ENCODE measurements around the gene FNDC3B. TPM values are rescaled to one million over a fixed set of nuclear protein-coding genes. Genes with fewer than 3 reads are reported as not detected.

Gene FNDC3B
- total RNA-seq, 5 donors from 2014 or later (not counting 1 experiment from before 2014, with no cell fraction given): 18.1 to 46.5 (median 23.5) TPM

GRCh38 chr3:172246107-172246844 is 206.9 kb downstream of the FNDC3B start:
- Histone ChIP-seq H3K27ac (ENCODE audit: low read length) (no peak overlapping the region), H3K36me3 (ENCODE audit: control insufficient read depth in 2 of 2, extremely low read depth in 1 of 2, insufficient read depth in 1 of 2, low read length in 1 of 2) (peaks cover 3 to 11% of the 10 kb centered on the region in 2 donors), H3K4me3 (ENCODE audit: control insufficient read depth in 1 of 2, extremely low read depth in 1 of 2, low read length in 1 of 2) (no peak overlapping the region), H3K9me3 (no peaks in the 10 kb centered on the region), H3K4me1 (ENCODE audit: control insufficient read depth in 1 of 2, extremely low read depth in 1 of 2, insufficient read depth in 2 of 2, low read length in 2 of 2) (peaks cover 0 to 2% of the 10 kb centered on the region in 2 experiments), H3K27me3 (replicated peaks in 1 of 2; ENCODE audit: control insufficient read depth in 2 of 2, extremely low read depth in 1 of 2, insufficient read depth in 2 of 2, low read length in 1 of 2) (no peaks in the 10 kb centered on the region)
- 92% methylated on average over 7 of the region's 10 CpGs for whole genome bisulfite sequencing (ENCODE audit: insufficient coverage)
- Mint-ChIP-seq H3K27ac (no peak overlapping the region), H3K36me3 (peaks cover 46% of the 10 kb centered on the region), H3K9me3 (peaks cover 10 to 18% (median 10%) of the 10 kb centered on the region in 3 donors), H3K4me1 (peaks cover 11 to 26% (median 19%) of the 10 kb centered on the region in 3 donors), H3K27me3 (no peaks in the 10 kb centered on the region), H3K4me3 (no peak overlapping the region)
- CTCF ChIA-PET: interaction anchor here in 1 of 2 donors (0.7 kb wide), 1 partner anchor 216 kb away, joined by 4 read pairs; no protein-coding TSS in a partner anchor
- DNase-seq (no peak), ATAC-seq (replicated peaks in 1 of 4) (no peak)
- POLR2A ChIA-PET: no interaction called here

DNA sequence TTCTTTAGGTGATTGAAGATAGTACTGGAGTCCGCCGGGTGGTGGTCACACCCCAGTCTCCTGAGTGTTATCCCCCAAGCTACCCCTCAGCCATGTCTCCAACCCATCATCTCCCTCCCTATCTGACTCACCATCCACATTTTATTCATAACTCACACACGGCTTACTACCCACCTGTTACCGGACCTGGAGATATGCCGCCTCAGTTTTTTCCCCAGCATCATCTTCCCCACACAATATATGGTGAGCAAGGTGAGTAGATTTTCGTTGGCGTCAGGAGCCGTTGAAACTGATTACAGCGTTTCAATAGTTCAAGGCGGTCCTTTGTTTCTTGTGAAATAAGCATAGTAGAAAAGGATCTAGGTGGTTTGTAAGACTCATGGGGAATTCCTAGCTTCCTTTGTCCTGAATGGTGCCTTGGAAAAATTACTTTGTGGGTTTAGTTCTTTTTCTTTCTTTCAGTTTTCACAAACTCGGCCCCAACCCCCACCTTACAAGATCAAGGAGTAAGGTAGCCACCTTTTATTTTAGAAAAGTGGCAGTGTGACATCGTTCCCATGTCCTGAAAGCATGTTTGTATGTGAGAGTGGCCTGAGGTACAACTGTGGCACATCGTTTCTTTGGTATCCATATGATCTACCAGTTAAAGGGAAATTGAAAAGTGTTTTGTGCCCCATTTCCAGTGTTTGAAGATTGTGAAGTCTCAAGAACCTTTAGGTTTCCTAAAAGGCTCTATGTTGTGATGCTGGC is 208.3 kb downstream of the FNDC3B start:
- WGBS (ENCODE audit: insufficient coverage): 92% methylated on average over 2 of the region's 13 CpGs
- no peak for DNase-seq
- Histone ChIP-seq H3K4me1 (ENCODE audit: control insufficient read depth in 1 of 2, extremely low read depth in 1 of 2, insufficient read depth in 2 of 2, low read length in 2 of 2) (peaks cover 0 to 2% of the 10 kb centered on the region in 2 experiments), H3K27ac (ENCODE audit: low read length) (no peak overlapping the region), H3K27me3 (replicated peaks in 1 of 2; ENCODE audit: control insufficient read depth in 2 of 2, extremely low read depth in 1 of 2, insufficient read depth in 2 of 2, low read length in 1 of 2) (no peaks in the 10 kb centered on the region), H3K4me3 (ENCODE audit: control insufficient read depth in 1 of 2, extremely low read depth in 1 of 2, low read length in 1 of 2) (no peak overlapping the region), H3K9me3 (no peaks in the 10 kb centered on the region), H3K36me3 (ENCODE audit: control insufficient read depth in 2 of 2, extremely low read depth in 1 of 2, insufficient read depth in 1 of 2, low read length in 1 of 2) (peaks cover 2 to 3% of the 10 kb centered on the region in 2 donors)
- Mint-ChIP-seq H3K27me3 (no peaks in the 10 kb centered on the region), H3K4me1 (peaks cover 11 to 26% (median 19%) of the 10 kb centered on the region in 3 donors), H3K9me3 (peaks cover 5 to 11% (median 5%) of the 10 kb centered on the region in 3 donors), H3K4me3 (no peak overlapping the region), H3K36me3 (peaks cover 44% of the 10 kb centered on the region), H3K27ac (no peak overlapping the region)
- CTCF ChIA-PET: no interaction called here
- POLR2A ChIA-PET: no interaction called here
- no peak for ATAC-seq (replicated peaks in 1 of 4)

DNA sequence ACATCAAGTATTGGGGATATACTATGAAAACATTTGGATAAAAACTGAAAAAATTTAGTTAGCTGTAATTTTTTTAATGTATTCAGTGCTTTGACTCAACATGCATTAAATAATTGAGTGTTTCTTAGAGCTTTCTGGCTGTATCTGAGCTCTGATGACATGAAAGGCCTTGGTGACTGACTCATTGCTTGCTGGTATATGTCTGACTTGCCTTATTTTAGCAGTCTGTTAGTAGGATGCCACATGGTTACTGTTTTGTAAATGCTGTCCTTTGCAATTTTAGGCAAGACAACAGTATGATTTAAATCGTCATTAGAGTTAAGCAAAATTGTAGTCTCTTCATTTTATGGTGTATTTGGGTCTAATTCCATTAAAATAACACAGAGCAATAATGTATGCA is 209.7 kb downstream of the FNDC3B start:
- peaks cover 0 to 2% of the 10 kb centered on the region in 2 experiments for H3K4me1 ChIP-seq (ENCODE audit: control insufficient read depth in 1 of 2, extremely low read depth in 1 of 2, insufficient read depth in 2 of 2, low read length in 2 of 2)
- Mint-ChIP-seq H3K4me3 (no peak overlapping the region), H3K4me1 (peaks cover 8 to 12% (median 8%) of the 10 kb centered on the region in 3 donors), H3K9me3 (no peaks in the 10 kb centered on the region), H3K27ac (no peak overlapping the region), H3K27me3 (no peaks in the 10 kb centered on the region), H3K36me3 (peaks cover 39% of the 10 kb centered on the region)
- no peaks in the 10 kb centered on the region for H3K9me3 ChIP-seq
- no peak overlapping the region for H3K27ac ChIP-seq (ENCODE audit: low read length)
- H3K4me3 ChIP-seq (ENCODE audit: control insufficient read depth in 1 of 2, extremely low read depth in 1 of 2, low read length in 1 of 2): no peak overlapping the region
- ChIA-PET POLR2A (no interaction called here), CTCF (no interaction called here)
- no peak for ATAC-seq (replicated peaks in 1 of 4)
- peaks cover 0 to 3% of the 10 kb centered on the region in 2 donors for H3K36me3 ChIP-seq (ENCODE audit: control insufficient read depth in 2 of 2, extremely low read depth in 1 of 2, insufficient read depth in 1 of 2, low read length in 1 of 2)
- no peak for DNase-seq
- no peaks in the 10 kb centered on the region for H3K27me3 ChIP-seq (replicated peaks in 1 of 2; ENCODE audit: control insufficient read depth in 2 of 2, extremely low read depth in 1 of 2, insufficient read depth in 2 of 2, low read length in 1 of 2)
- no CpG with 5 or more reads among the region's 1 CpG for WGBS (ENCODE audit: insufficient coverage)

- H3K27ac ChIP-seq (ENCODE audit: low read length): no peak overlapping the region
- no CpG with 5 or more reads among the region's 13 CpGs for WGBS (ENCODE audit: insufficient coverage)
- H3K4me1 Mint-ChIP-seq: peaks cover 0 to 4% (median 3%) of the 10 kb centered on the region in 3 donors
- H3K4me1 ChIP-seq (ENCODE audit: control insufficient read depth in 1 of 2, extremely low read depth in 1 of 2, insufficient read depth in 2 of 2, low read length in 2 of 2): no peaks in the 10 kb centered on the region
- H3K27ac Mint-ChIP-seq: no peak overlapping the region
- peaks cover 0 to 6% of the 10 kb centered on the region in 2 donors for H3K36me3 ChIP-seq (ENCODE audit: control insufficient read depth in 2 of 2, extremely low read depth in 1 of 2, insufficient read depth in 1 of 2, low read length in 1 of 2)
- H3K9me3 ChIP-seq: no peaks in the 10 kb centered on the region
- no peak for DNase-seq
- no peak overlapping the region for H3K4me3 ChIP-seq (ENCODE audit: control insufficient read depth in 1 of 2, extremely low read depth in 1 of 2, low read length in 1 of 2)
- ChIA-PET POLR2A (no interaction called here), CTCF (no interaction called here)
- no peaks in the 10 kb centered on the region for H3K27me3 ChIP-seq (replicated peaks in 1 of 2; ENCODE audit: control insufficient read depth in 2 of 2, extremely low read depth in 1 of 2, insufficient read depth in 2 of 2, low read length in 1 of 2)
- H3K27me3 Mint-ChIP-seq: no peaks in the 10 kb centered on the region
- H3K9me3 Mint-ChIP-seq: no peaks in the 10 kb centered on the region
- H3K4me3 Mint-ChIP-seq: no peak overlapping the region
- peaks cover 46% of the 10 kb centered on the region for H3K36me3 Mint-ChIP-seq
- ATAC-seq (replicated peaks in 1 of 4): no peak
Measured at GRCh38 chr3:172251211-172251610, 211.8 kb downstream of the FNDC3B start.

- peaks cover 0 to 3% of the 10 kb centered on the region in 2 donors for H3K36me3 ChIP-seq (ENCODE audit: control insufficient read depth in 2 of 2, extremely low read depth in 1 of 2, insufficient read depth in 1 of 2, low read length in 1 of 2)
Measured at GRCh38 chr3:172253200-172253599, 213.8 kb downstream of the FNDC3B start.

GRCh38 chr3:172254542-172254941 is 215.2 kb downstream of the FNDC3B start:
- DNase-seq (no peak), ATAC-seq (replicated peaks in 1 of 4) (no peak)
- WGBS (ENCODE audit: insufficient coverage): no CpG with 5 or more reads among the region's 1 CpG
- ChIA-PET CTCF (no interaction called here), POLR2A (no interaction called here)
- no peaks in the 10 kb centered on the region for H3K9me3 ChIP-seq
- H3K4me1 ChIP-seq (ENCODE audit: control insufficient read depth in 1 of 2, extremely low read depth in 1 of 2, insufficient read depth in 2 of 2, low read length in 2 of 2): no peaks in the 10 kb centered on the region
- Mint-ChIP-seq H3K9me3 (no peaks in the 10 kb centered on the region), H3K27me3 (no peaks in the 10 kb centered on the region), H3K36me3 (peaks cover 62% of the 10 kb centered on the region), H3K4me1 (no peaks in the 10 kb centered on the region), H3K27ac (no peak overlapping the region), H3K4me3 (no peak overlapping the region)
- no peaks in the 10 kb centered on the region for H3K27me3 ChIP-seq (replicated peaks in 1 of 2; ENCODE audit: control insufficient read depth in 2 of 2, extremely low read depth in 1 of 2, insufficient read depth in 2 of 2, low read length in 1 of 2)
- H3K36me3 ChIP-seq (ENCODE audit: control insufficient read depth in 2 of 2, extremely low read depth in 1 of 2, insufficient read depth in 1 of 2, low read length in 1 of 2): peaks cover 0 to 3% of the 10 kb centered on the region in 2 donors
- no peak overlapping the region for H3K4me3 ChIP-seq (ENCODE audit: control insufficient read depth in 1 of 2, extremely low read depth in 1 of 2, low read length in 1 of 2)
- H3K27ac ChIP-seq (ENCODE audit: low read length): no peak overlapping the region

More at GRCh38 chr3:172253200-172253599, 213.8 kb downstream of the FNDC3B start:
- no peak for DNase-seq
- H3K9me3 Mint-ChIP-seq: no peaks in the 10 kb centered on the region
- Histone ChIP-seq H3K27ac (ENCODE audit: low read length) (no peak overlapping the region), H3K4me1 (ENCODE audit: control insufficient read depth in 1 of 2, extremely low read depth in 1 of 2, insufficient read depth in 2 of 2, low read length in 2 of 2) (no peaks in the 10 kb centered on the region), H3K9me3 (no peaks in the 10 kb centered on the region), H3K4me3 (ENCODE audit: control insufficient read depth in 1 of 2, extremely low read depth in 1 of 2, low read length in 1 of 2) (no peak overlapping the region), H3K27me3 (replicated peaks in 1 of 2; ENCODE audit: control insufficient read depth in 2 of 2, extremely low read depth in 1 of 2, insufficient read depth in 2 of 2, low read length in 1 of 2) (no peaks in the 10 kb centered on the region)
- 100% methylated on average over 3 of the region's 5 CpGs for WGBS (ENCODE audit: insufficient coverage)
- H3K4me1 Mint-ChIP-seq: no peaks in the 10 kb centered on the region
- ATAC-seq (replicated peaks in 1 of 4): no peak
- ChIA-PET POLR2A (no interaction called here), CTCF (no interaction called here)
- H3K27ac Mint-ChIP-seq: no peak overlapping the region
- H3K36me3 Mint-ChIP-seq: peaks cover 49% of the 10 kb centered on the region
- H3K27me3 Mint-ChIP-seq: no peaks in the 10 kb centered on the region
- no peak overlapping the region for H3K4me3 Mint-ChIP-seq

All from T-cell (primary cell).